ENCODE measurements around the gene EML6. TPM values are rescaled to one million over a fixed set of nuclear protein-coding genes. Genes with fewer than 3 reads are reported as not detected.

Gene EML6
- total RNA-seq, 1 experiment from 2014 or later: 15.7 TPM

GRCh38 chr2:54983345-54984220 lies 260.1 kb downstream of the EML6 start:
- DNase-seq (peak; percentile 92), ATAC-seq (peak; percentile 80)
- TF ChIP-seq CTCF (conservative IDR thresholded peaks at IDR 0.05; ENCODE audit: low read depth, low read length) (no peak), EZH2phosphoT487 (IDR thresholded peaks at IDR 0.05; ENCODE audit: borderline replicate concordance, low read length) (no peak), EZH2 (IDR thresholded peaks at IDR 0.05; ENCODE audit: low read length, unreplicated experiment) (no peak)
- POLR2A ChIA-PET (ENCODE audit: unreplicated experiment): interaction anchor here (0.6 kb wide), 1 partner anchor 26 kb away, joined by 8 read pairs; no protein-coding TSS in a partner anchor
- intact Hi-C loops (cut with micrococcal nuclease): loop anchor here (2.0 kb wide), 1 partner anchor 29 kb away; no protein-coding TSS in a partner anchor
- Histone ChIP-seq H4K20me1 (ENCODE audit: low read length) (0 out of 2 replicates have a peak, but pooled peaks cover 20% of the 10 kb centered on the region), H3K9ac (ENCODE audit: low read length) (no peak overlapping the region), H3K27ac (ENCODE audit: low read length) (peak overlapping the region; percentile 80), H3K9me2 (replicated peaks; ENCODE audit: low read length) (no peaks in the 10 kb centered on the region), H3K79me2 (ENCODE audit: low read length) (peaks cover 77% of the 10 kb centered on the region), H3K36me3 (ENCODE audit: low read depth, low read length) (peaks cover 34% of the 10 kb centered on the region), H3F3A (ENCODE audit: low read length, unreplicated experiment) (peaks cover 16% of the 10 kb centered on the region), H3K4me3 (ENCODE audit: low read length) (0 out of 2 replicates have a peak overlapping the region, but pooled peaks have one; percentile 3), H3K27me3 (ENCODE audit: low read length) (no peaks in the 10 kb centered on the region), H3K4me2 (ENCODE audit: low read length) (peak overlapping the region; percentile 50), H3K9me3 (ENCODE audit: low read length) (no peaks in the 10 kb centered on the region), H2AFZ (ENCODE audit: low read length) (no peak overlapping the region), H3K4me1 (ENCODE audit: insufficient read depth, low read length) (peaks cover 65% of the 10 kb centered on the region)
- no TSS peak for BruUV-seq (replicated peaks)
- CTCF ChIA-PET: interaction anchor here (1.0 kb wide), 1 partner anchor 84 kb away, joined by 3 read pairs; no protein-coding TSS in a partner anchor

- Histone ChIP-seq H3K9me3 (ENCODE audit: low read length) (no peaks in the 10 kb centered on the region), H3K4me2 (ENCODE audit: low read length) (peak overlapping the region; percentile 50), H3K4me1 (ENCODE audit: insufficient read depth, low read length) (peaks cover 62% of the 10 kb centered on the region), H2AFZ (ENCODE audit: low read length) (no peak overlapping the region), H3K27me3 (ENCODE audit: low read length) (no peaks in the 10 kb centered on the region), H3K27ac (ENCODE audit: low read length) (peak overlapping the region; percentile 80), H3F3A (ENCODE audit: low read length, unreplicated experiment) (peaks cover 16% of the 10 kb centered on the region), H3K79me2 (ENCODE audit: low read length) (peaks cover 77% of the 10 kb centered on the region), H4K20me1 (ENCODE audit: low read length) (0 out of 2 replicates have a peak, but pooled peaks cover 24% of the 10 kb centered on the region), H3K9me2 (replicated peaks; ENCODE audit: low read length) (no peaks in the 10 kb centered on the region), H3K4me3 (ENCODE audit: low read length) (0 out of 2 replicates have a peak overlapping the region, but pooled peaks have one; percentile 3), H3K36me3 (ENCODE audit: low read depth, low read length) (peaks cover 34% of the 10 kb centered on the region), H3K9ac (ENCODE audit: low read length) (no peak overlapping the region)
- ATAC-seq (peak; percentile 70), DNase-seq (peak; percentile 84)
- intact Hi-C loops (cut with micrococcal nuclease): loop anchor here (2.0 kb wide), 1 partner anchor 28 kb away; no protein-coding TSS in a partner anchor
- ChIA-PET CTCF (interaction anchor here (1.0 kb wide), 1 partner anchor 85 kb away, joined by 3 read pairs; no protein-coding TSS in a partner anchor), POLR2A (ENCODE audit: unreplicated experiment) (no interaction called here)
- BruUV-seq (replicated peaks): no TSS peak
- TF ChIP-seq EZH2phosphoT487 (IDR thresholded peaks at IDR 0.05; ENCODE audit: borderline replicate concordance, low read length): no peak
- no peak for TF ChIP-seq CTCF (conservative IDR thresholded peaks at IDR 0.05; ENCODE audit: low read depth, low read length)
- no peak for TF ChIP-seq EZH2 (IDR thresholded peaks at IDR 0.05; ENCODE audit: low read length, unreplicated experiment)
Observed at GRCh38 chr2:54984476-54984875, 261.0 kb downstream of the EML6 start.
